ENCODE results near the gene HHAT.

The HHAT gene

DNA sequence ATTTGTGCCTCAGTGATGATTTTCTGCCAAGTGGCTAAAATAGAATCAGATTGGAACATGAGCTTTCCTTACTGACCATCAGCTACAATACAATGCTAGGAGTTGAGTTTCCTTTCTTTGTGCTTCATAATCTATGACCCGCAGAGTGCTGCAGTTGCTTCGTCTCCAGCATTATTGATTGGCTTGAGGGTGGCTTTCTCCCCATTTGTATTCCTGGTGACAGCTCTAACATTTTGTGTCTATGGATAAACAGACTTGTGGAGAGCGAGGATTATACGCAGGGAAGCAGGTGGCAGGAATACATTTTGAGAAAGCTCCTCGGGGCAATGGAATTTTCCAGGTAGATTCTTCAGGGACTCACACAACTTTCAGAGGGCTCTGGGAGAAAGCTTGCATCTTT, 223.2 kb downstream of the HHAT start:
- TF ChIP-seq, protein P1, sequence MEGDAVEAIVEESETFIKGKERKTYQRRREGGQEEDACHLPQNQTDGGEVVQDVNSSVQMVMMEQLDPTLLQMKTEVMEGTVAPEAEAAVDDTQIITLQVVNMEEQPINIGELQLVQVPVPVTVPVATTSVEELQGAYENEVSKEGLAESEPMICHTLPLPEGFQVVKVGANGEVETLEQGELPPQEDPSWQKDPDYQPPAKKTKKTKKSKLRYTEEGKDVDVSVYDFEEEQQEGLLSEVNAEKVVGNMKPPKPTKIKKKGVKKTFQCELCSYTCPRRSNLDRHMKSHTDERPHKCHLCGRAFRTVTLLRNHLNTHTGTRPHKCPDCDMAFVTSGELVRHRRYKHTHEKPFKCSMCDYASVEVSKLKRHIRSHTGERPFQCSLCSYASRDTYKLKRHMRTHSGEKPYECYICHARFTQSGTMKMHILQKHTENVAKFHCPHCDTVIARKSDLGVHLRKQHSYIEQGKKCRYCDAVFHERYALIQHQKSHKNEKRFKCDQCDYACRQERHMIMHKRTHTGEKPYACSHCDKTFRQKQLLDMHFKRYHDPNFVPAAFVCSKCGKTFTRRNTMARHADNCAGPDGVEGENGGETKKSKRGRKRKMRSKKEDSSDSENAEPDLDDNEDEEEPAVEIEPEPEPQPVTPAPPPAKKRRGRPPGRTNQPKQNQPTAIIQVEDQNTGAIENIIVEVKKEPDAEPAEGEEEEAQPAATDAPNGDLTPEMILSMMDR (IDR thresholded peaks at IDR 0.05; ENCODE audit: borderline replicate concordance, extremely low read depth, low read length, poor library complexity, severe bottlenecking): no peak
- TF ChIP-seq EZH2 (IDR thresholded peaks at IDR 0.05; ENCODE audit: borderline replicate concordance, low read depth, low read length, severe bottlenecking): no peak
- Histone ChIP-seq H3K9me3 (ENCODE audit: insufficient read depth, low read length, severe bottlenecking) (no peaks in the 10 kb centered on the region), H2AFZ (ENCODE audit: low read depth, low read length) (no peak overlapping the region), H3K27ac (ENCODE audit: low read length) (no peak overlapping the region), H3K36me3 (ENCODE audit: insufficient read depth, low read length) (no peaks in the 10 kb centered on the region), H3K9ac (ENCODE audit: low read depth, low read length) (no peak overlapping the region), H4K20me1 (ENCODE audit: insufficient read depth, low read length) (no peaks in the 10 kb centered on the region), H3K27me3 (ENCODE audit: insufficient read depth, low read length, poor library complexity) (no peaks in the 10 kb centered on the region), H3K4me2 (ENCODE audit: insufficient read depth, low read length) (no peak overlapping the region), H3K79me2 (ENCODE audit: insufficient read depth, low read length) (no peaks in the 10 kb centered on the region), H3K4me3 (ENCODE audit: low read depth in 1 of 2, low read length in 2 of 2) (no peak overlapping the region), H3K4me1 (ENCODE audit: insufficient read depth, low read length) (no peaks in the 10 kb centered on the region)
- ATAC-seq (ENCODE audit: insufficient read depth, low read depth): no peak
- no peak for DNase-seq

- Histone ChIP-seq H3K9ac (ENCODE audit: low read depth, low read length) (no peak overlapping the region), H3K4me2 (ENCODE audit: insufficient read depth, low read length) (no peak overlapping the region), H2AFZ (ENCODE audit: low read depth, low read length) (no peak overlapping the region), H3K4me1 (ENCODE audit: insufficient read depth, low read length) (no peaks in the 10 kb centered on the region), H4K20me1 (ENCODE audit: insufficient read depth, low read length) (no peaks in the 10 kb centered on the region), H3K27ac (ENCODE audit: low read length) (no peak overlapping the region), H3K27me3 (ENCODE audit: insufficient read depth, low read length, poor library complexity) (no peaks in the 10 kb centered on the region), H3K36me3 (ENCODE audit: insufficient read depth, low read length) (no peaks in the 10 kb centered on the region), H3K9me3 (ENCODE audit: insufficient read depth, low read length, severe bottlenecking) (no peaks in the 10 kb centered on the region), H3K4me3 (ENCODE audit: low read depth in 1 of 2, low read length in 2 of 2) (no peak overlapping the region), H3K79me2 (ENCODE audit: insufficient read depth, low read length) (no peaks in the 10 kb centered on the region)
- no peak for ATAC-seq (ENCODE audit: insufficient read depth, low read depth)
- no peak for TF ChIP-seq EZH2 (IDR thresholded peaks at IDR 0.05; ENCODE audit: borderline replicate concordance, low read depth, low read length, severe bottlenecking)
- TF ChIP-seq, protein P1 (IDR thresholded peaks at IDR 0.05; ENCODE audit: borderline replicate concordance, extremely low read depth, low read length, poor library complexity, severe bottlenecking): no peak
- DNase-seq: no peak
These were observed 225.0 kb downstream of the HHAT start for GRCh38 chr1:210553711-210554110.

DNA sequence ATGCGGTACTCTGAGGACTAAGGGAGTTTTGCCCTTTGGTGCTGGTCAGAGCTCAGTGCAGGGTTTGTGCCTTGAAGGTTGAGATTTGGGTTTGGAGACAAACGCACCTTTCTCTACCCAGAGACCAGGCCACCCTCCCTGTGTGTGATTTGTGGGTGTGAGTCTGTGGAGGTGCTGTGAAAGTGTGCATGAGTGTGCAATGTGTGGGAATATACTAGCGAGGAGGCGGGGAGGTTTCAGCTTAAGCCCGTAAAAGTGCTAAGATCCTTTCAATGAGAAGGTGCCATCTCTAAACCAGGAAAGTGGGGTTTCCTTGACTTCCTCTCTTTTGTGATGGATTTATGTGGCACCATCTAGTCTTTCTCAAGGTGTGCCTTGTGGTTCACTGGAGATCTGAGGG, 225.7 kb downstream of the HHAT start:
- Histone ChIP-seq H3K4me2 (ENCODE audit: insufficient read depth, low read length) (no peak overlapping the region), H3K79me2 (ENCODE audit: insufficient read depth, low read length) (no peaks in the 10 kb centered on the region), H4K20me1 (ENCODE audit: insufficient read depth, low read length) (no peaks in the 10 kb centered on the region), H2AFZ (ENCODE audit: low read depth, low read length) (no peak overlapping the region), H3K36me3 (ENCODE audit: insufficient read depth, low read length) (no peaks in the 10 kb centered on the region), H3K4me3 (ENCODE audit: low read depth in 1 of 2, low read length in 2 of 2) (no peak overlapping the region), H3K9ac (ENCODE audit: low read depth, low read length) (no peak overlapping the region), H3K4me1 (ENCODE audit: insufficient read depth, low read length) (no peaks in the 10 kb centered on the region), H3K9me3 (ENCODE audit: insufficient read depth, low read length, severe bottlenecking) (no peaks in the 10 kb centered on the region), H3K27me3 (ENCODE audit: insufficient read depth, low read length, poor library complexity) (no peaks in the 10 kb centered on the region), H3K27ac (ENCODE audit: low read length) (no peak overlapping the region)
- ATAC-seq (ENCODE audit: insufficient read depth, low read depth): no peak
- DNase-seq: no peak
- TF ChIP-seq EZH2 (IDR thresholded peaks at IDR 0.05; ENCODE audit: borderline replicate concordance, low read depth, low read length, severe bottlenecking): no peak
- TF ChIP-seq, protein P1 (IDR thresholded peaks at IDR 0.05; ENCODE audit: borderline replicate concordance, extremely low read depth, low read length, poor library complexity, severe bottlenecking): no peak

- no peak for TF ChIP-seq EZH2 (IDR thresholded peaks at IDR 0.05; ENCODE audit: borderline replicate concordance, low read depth, low read length, severe bottlenecking)
- TF ChIP-seq, protein P1 (IDR thresholded peaks at IDR 0.05; ENCODE audit: borderline replicate concordance, extremely low read depth, low read length, poor library complexity, severe bottlenecking): no peak
These were observed 227.8 kb downstream of the HHAT start for GRCh38 chr1:210556475-210556874.

More at GRCh38 chr1:210556475-210556874, 227.8 kb downstream of the HHAT start:
- Histone ChIP-seq H3K4me3 (ENCODE audit: low read depth in 1 of 2, low read length in 2 of 2) (no peak overlapping the region), H3K9me3 (ENCODE audit: insufficient read depth, low read length, severe bottlenecking) (no peaks in the 10 kb centered on the region), H2AFZ (ENCODE audit: low read depth, low read length) (no peak overlapping the region), H3K4me1 (ENCODE audit: insufficient read depth, low read length) (no peaks in the 10 kb centered on the region), H3K36me3 (ENCODE audit: insufficient read depth, low read length) (no peaks in the 10 kb centered on the region), H3K9ac (ENCODE audit: low read depth, low read length) (no peak overlapping the region), H3K4me2 (ENCODE audit: insufficient read depth, low read length) (no peak overlapping the region), H4K20me1 (ENCODE audit: insufficient read depth, low read length) (no peaks in the 10 kb centered on the region), H3K27me3 (ENCODE audit: insufficient read depth, low read length, poor library complexity) (no peaks in the 10 kb centered on the region), H3K27ac (ENCODE audit: low read length) (no peak overlapping the region), H3K79me2 (ENCODE audit: insufficient read depth, low read length) (no peaks in the 10 kb centered on the region)
- ATAC-seq (ENCODE audit: insufficient read depth, low read depth) (no peak), DNase-seq (no peak)
